HepG2 (cell line): ENCODE data around the gene MAP3K14. TPM values are rescaled to one million over a fixed set of nuclear protein-coding genes. Genes with fewer than 3 reads are reported as not detected.

Experiments
- ELK4 ChIP-seq: sonication (generic); formaldehyde crosslinking; IDR thresholded peaks from 2 replicates; pipeline ENCODE4 v1.9.0; 2021; ENCODE audit warnings: missing genetic modification reagents, borderline replicate concordance
- HDAC1 ChIP-seq: sonication (generic); formaldehyde crosslinking; IDR thresholded peaks from 2 replicates; pipeline ENCODE4 v1.5.1; 2020; ENCODE audit warnings: mild to moderate bottlenecking, missing genetic modification reagents
- MAF1 ChIP-seq: sonication (generic); formaldehyde crosslinking; IDR thresholded peaks from 2 replicates; pipeline ENCODE4 v1.5.0; 2020; ENCODE audit warnings: missing genetic modification reagents, borderline replicate concordance
- NFIC ChIP-seq: IDR thresholded peaks from 2 replicates; pipeline ENCODE4 v1.6.1; 2012; ENCODE audit warnings: mild to moderate bottlenecking, low read length, inconsistent platforms
- NFYB ChIP-seq: sonication (generic); formaldehyde crosslinking; IDR thresholded peaks from 2 replicates; pipeline ENCODE4 v1.4.0; 2020; ENCODE audit warnings: missing genetic modification reagents
- PAXIP1 ChIP-seq: sonication (generic); formaldehyde crosslinking; conservative IDR thresholded peaks from 2 replicates; pipeline ENCODE4 v1.4.0; 2020; ENCODE audit warnings: mild to moderate bottlenecking, missing genetic modification reagents, moderate library complexity
- REST ChIP-seq, 2 experiments: IDR thresholded peaks; 2 replicates each; pipeline ENCODE4 v1.6.1; 2011 to 2012; ENCODE audit warnings: low read length in 2 of 2, borderline replicate concordance in 1 of 2, low read depth in 1 of 2, mild to moderate bottlenecking in 1 of 2, moderate library complexity in 1 of 2
- ZBTB1 ChIP-seq: sonication (generic); formaldehyde crosslinking; IDR thresholded peaks from 2 replicates; pipeline ENCODE4 v1.4.0; 2020; ENCODE audit warnings: missing genetic modification reagents, borderline replicate concordance
- ZBTB21 ChIP-seq: sonication (generic); formaldehyde crosslinking; IDR thresholded peaks from 2 replicates; pipeline ENCODE4 v1.4.0; 2020; ENCODE audit warnings: missing genetic modification reagents
- ZBTB42 ChIP-seq: sonication (generic); formaldehyde crosslinking; IDR thresholded peaks from 2 replicates; pipeline ENCODE4 v1.5.0; 2020; ENCODE audit warnings: mild to moderate bottlenecking, missing genetic modification reagents
- ZNF251 ChIP-seq: sonication (generic); formaldehyde crosslinking; IDR thresholded peaks from 2 replicates; pipeline ENCODE4 v1.9.0; 2021; ENCODE audit warnings: mild to moderate bottlenecking, missing genetic modification reagents
- ZNF343 ChIP-seq: sonication (generic); formaldehyde crosslinking; IDR thresholded peaks from 2 replicates; pipeline ENCODE4 v1.4.0; 2020; ENCODE audit warnings: mild to moderate bottlenecking, missing genetic modification reagents
- polyA plus RNA-seq, 8 experiments: library from polyadenylated mRNA; depleted of rRNA in 3 of 8; stranded (reverse) in 7 of 8; unstranded in 1 of 8; fragments of >200 nt; fragmentation: Illumina TruSeq in 4 of 8; extraction: Trizol in 4 of 8; gene quantifications; 2 replicates each; pipeline versions ENCODE4 v1.2.1 to v1.2.3, GENCODE V29; 2011 to 2016; ENCODE audit warnings: low read depth in 4 of 8, missing spikeins in 1 of 8, mixed read lengths in 1 of 8; ENCODE audit not compliant: insufficient read depth in 1 of 8
- total RNA-seq, 5 experiments: library from RNA; depleted of rRNA; stranded (reverse); fragments of >200 nt; fragmentation: Illumina TruSeq; extraction: Trizol; gene quantifications; 2 replicates each; pipeline ENCODE4 v1.2.3, GENCODE V29; 2016; ENCODE audit warnings: low read depth in 1 of 5

Gene MAP3K14
- total and polyA plus RNA-seq, 2 of the 13 experiments (the other 11 are each of a cell fraction or from before 2014, with no cell fraction given) = 2.6 TPM

GRCh38 chr17:45283711-45284110 is 33.1 kb downstream of the MAP3K14 start (continued):
- no peak for TF ChIP-seq MAF1 (CRISPR knock-in tag)
- no peak for TF ChIP-seq NFYB (CRISPR knock-in tag)
- no peak for TF ChIP-seq NFIC
- no peak for TF ChIP-seq ZNF251 (CRISPR knock-in tag)
- TF ChIP-seq ZBTB1 (CRISPR knock-in tag) = no peak
- TF ChIP-seq ZNF343 (CRISPR knock-in tag) = no peak
- TF ChIP-seq HDAC1 (CRISPR knock-in tag) = no peak
- no peak for TF ChIP-seq PAXIP1 (CRISPR knock-in tag)
- TF ChIP-seq ZBTB21 (CRISPR knock-in tag) = no peak
- TF ChIP-seq ELK4 (CRISPR knock-in tag) = no peak
- no peak for TF ChIP-seq REST (IDR thresholded peaks at IDR 0.05; ENCODE audit: borderline replicate concordance in 1 of 2, low read depth in 1 of 2, low read length in 2 of 2)
- no peak for TF ChIP-seq ZBTB42 (CRISPR knock-in tag)
